ENCODE results near the gene PIPOX. TPM values are rescaled to one million over a fixed set of nuclear protein-coding genes. Genes with fewer than 3 reads are reported as not detected.

The PIPOX gene
- total and polyA plus RNA-seq, 4 donors = 1.6 to 2.4 (median 2.0) TPM

DNA sequence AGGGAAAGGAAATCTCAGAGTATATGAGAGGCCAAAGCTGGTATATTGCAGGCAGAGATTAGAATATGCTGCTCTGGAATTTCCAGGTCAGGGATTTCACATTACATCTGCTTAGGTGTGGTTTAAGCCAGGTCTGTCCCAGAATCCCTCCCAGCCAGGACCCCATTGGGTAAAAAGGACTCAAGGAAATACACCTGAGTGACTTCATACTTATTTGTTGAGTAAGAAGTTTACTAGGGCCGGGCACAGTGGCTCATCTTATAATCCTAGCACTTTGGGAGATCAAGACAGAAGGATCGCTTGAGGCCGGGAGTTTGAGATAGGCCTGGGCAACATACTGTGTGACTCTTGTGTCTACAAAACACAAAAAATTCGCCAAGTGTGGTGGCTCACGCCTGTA, 7.2 kb downstream of the PIPOX start:
- Histone ChIP-seq H3K36me3 (ENCODE audit: control insufficient read depth in 1 of 2, insufficient read depth in 2 of 2, low read length in 1 of 2) (no peaks in the 10 kb centered on the region), H3K27me3 (ENCODE audit: control insufficient read depth in 1 of 2, insufficient read depth in 2 of 2, low read length in 1 of 2) (no peaks in the 10 kb centered on the region), H3K4me3 (ENCODE audit: low read length in 2 of 2) (no peak overlapping the region), H3K4me1 (ENCODE audit: control insufficient read depth in 1 of 2, insufficient read depth in 2 of 2, low read length in 2 of 2) (no peaks in the 10 kb centered on the region), H3K27ac (ENCODE audit: low read depth in 1 of 2, low read length in 2 of 2) (no peak overlapping the region), H3K9me3 (ENCODE audit: control insufficient read depth, low read length) (no peaks in the 10 kb centered on the region)
- no peak for DNase-seq
- ATAC-seq (ENCODE audit: low FRiP score) = no peak
- WGBS, 2 donors = 92 to 94% methylated on average over 5 of the region's 5 CpGs
- intact Hi-C loops (cut with DNase I) = no loop called here

DNA sequence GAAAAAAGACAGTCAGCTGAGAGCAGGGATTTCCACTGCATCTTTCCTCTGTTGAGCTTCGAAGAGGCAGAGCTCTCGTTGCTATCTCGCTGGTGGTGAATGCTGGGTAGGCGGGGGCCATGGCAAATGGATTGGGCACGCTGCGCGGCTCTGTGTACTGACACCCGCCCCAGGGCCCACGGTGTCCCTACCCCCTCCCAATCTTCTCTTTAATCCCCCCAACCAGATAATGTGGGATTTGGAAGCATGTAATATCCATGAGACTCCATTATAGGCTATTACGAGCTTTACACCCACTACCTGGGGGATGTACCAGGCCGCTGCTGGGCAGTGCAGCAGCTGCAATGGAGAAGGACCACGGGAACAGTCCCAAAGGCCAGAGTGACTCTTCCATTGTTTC, 8.3 kb downstream of the PIPOX start:
- Histone ChIP-seq H3K36me3 (ENCODE audit: control insufficient read depth in 1 of 2, insufficient read depth in 2 of 2, low read length in 1 of 2) (no peaks in the 10 kb centered on the region), H3K9me3 (ENCODE audit: control insufficient read depth, low read length) (no peaks in the 10 kb centered on the region), H3K4me1 (ENCODE audit: control insufficient read depth in 1 of 2, insufficient read depth in 2 of 2, low read length in 2 of 2) (no peaks in the 10 kb centered on the region), H3K4me3 (ENCODE audit: low read length in 2 of 2) (no peak overlapping the region), H3K27me3 (ENCODE audit: control insufficient read depth in 1 of 2, insufficient read depth in 2 of 2, low read length in 1 of 2) (no peaks in the 10 kb centered on the region), H3K27ac (ENCODE audit: low read depth in 1 of 2, low read length in 2 of 2) (no peak overlapping the region)
- DNase-seq = no peak
- intact Hi-C loops (cut with DNase I) = no loop called here
- WGBS, 2 donors = 85 to 90% methylated on average over 12 of the region's 12 CpGs
- no peak for ATAC-seq (ENCODE audit: low FRiP score)

GRCh38 chr17:29051731-29052130, 8.8 kb downstream of the PIPOX start:
- H3K27ac ChIP-seq (ENCODE audit: low read depth in 1 of 2, low read length in 2 of 2) = no peak overlapping the region
- H3K27me3 ChIP-seq (ENCODE audit: control insufficient read depth in 1 of 2, insufficient read depth in 2 of 2, low read length in 1 of 2) = no peaks in the 10 kb centered on the region
- no peaks in the 10 kb centered on the region for H3K9me3 ChIP-seq (ENCODE audit: control insufficient read depth, low read length)
- no peak overlapping the region for H3K4me3 ChIP-seq (ENCODE audit: low read length in 2 of 2)
- ATAC-seq (ENCODE audit: low FRiP score) (no peak), DNase-seq (no peak)
- no peaks in the 10 kb centered on the region for H3K4me1 ChIP-seq (ENCODE audit: control insufficient read depth in 1 of 2, insufficient read depth in 2 of 2, low read length in 2 of 2)
- H3K36me3 ChIP-seq (ENCODE audit: control insufficient read depth in 1 of 2, insufficient read depth in 2 of 2, low read length in 1 of 2) = no peaks in the 10 kb centered on the region
- intact Hi-C loops (cut with DNase I) = no loop called here
- 65 to 75% methylated on average over 6 of the region's 6 CpGs for WGBS, 2 donors

- no peaks in the 10 kb centered on the region for H3K4me1 ChIP-seq (ENCODE audit: control insufficient read depth in 1 of 2, insufficient read depth in 2 of 2, low read length in 2 of 2)
- no peak overlapping the region for H3K4me3 ChIP-seq (ENCODE audit: low read length in 2 of 2)
- H3K9me3 ChIP-seq (ENCODE audit: control insufficient read depth, low read length) = no peaks in the 10 kb centered on the region
- 75% methylated on average over 10 of the region's 10 CpGs for WGBS, 2 donors
- H3K27ac ChIP-seq (ENCODE audit: low read depth in 1 of 2, low read length in 2 of 2) = no peak overlapping the region
- DNase-seq = no peak
- no peak for ATAC-seq (ENCODE audit: low FRiP score)
- H3K27me3 ChIP-seq (ENCODE audit: control insufficient read depth in 1 of 2, insufficient read depth in 2 of 2, low read length in 1 of 2) = no peaks in the 10 kb centered on the region
- intact Hi-C loops (cut with DNase I) = no loop called here
- no peaks in the 10 kb centered on the region for H3K36me3 ChIP-seq (ENCODE audit: control insufficient read depth in 1 of 2, insufficient read depth in 2 of 2, low read length in 1 of 2)
These were observed 11.9 kb downstream of the PIPOX start for GRCh38 chr17:29054835-29055234.

DNA sequence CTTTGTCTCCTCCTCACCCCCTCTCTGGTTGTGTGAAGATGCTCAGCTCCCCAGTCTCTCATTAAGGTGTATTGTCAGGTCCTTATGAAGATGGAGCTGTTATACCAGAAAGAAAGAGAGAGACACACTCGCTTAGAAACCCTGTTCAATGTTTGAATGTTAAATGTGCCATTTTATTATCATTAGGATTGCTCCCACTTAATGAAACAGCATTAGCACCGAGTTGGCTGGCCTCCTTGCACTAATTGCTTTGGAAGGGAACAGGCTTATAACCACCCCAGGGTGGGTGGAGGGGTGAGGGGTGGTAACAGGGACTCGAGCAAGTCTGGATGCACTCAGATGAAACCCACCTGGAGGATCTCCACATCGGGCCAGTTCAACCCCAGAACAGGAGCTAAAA, 14.4 kb downstream of the PIPOX start:
- peaks cover 0 to 2% of the 10 kb centered on the region in 2 donors for H3K4me1 ChIP-seq (ENCODE audit: control insufficient read depth in 1 of 2, insufficient read depth in 2 of 2, low read length in 2 of 2)

DNA sequence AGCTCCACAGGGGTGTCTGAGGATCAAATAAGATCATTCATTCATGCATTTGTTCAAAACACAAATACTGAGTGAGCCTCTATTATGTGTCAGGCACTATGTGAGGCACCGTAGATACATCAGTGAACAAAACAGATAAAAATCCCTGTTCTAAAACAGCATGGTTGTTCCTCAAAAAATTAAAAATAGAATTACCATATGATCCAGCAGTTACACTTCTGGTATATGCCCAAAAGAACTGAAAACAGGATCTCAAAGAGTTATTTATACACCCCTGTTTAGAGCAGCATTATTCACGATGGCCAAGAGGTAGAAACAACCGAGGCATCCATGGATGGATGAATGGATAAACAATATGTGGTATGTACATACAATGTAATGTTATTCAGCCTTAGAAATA, 15.4 kb downstream of the PIPOX start:
- no peaks in the 10 kb centered on the region for H3K27me3 ChIP-seq (ENCODE audit: control insufficient read depth in 1 of 2, insufficient read depth in 2 of 2, low read length in 1 of 2)
- H3K4me1 ChIP-seq (ENCODE audit: control insufficient read depth in 1 of 2, insufficient read depth in 2 of 2, low read length in 2 of 2) = peaks cover 0 to 2% of the 10 kb centered on the region in 2 donors
- H3K27ac ChIP-seq (ENCODE audit: low read depth in 1 of 2, low read length in 2 of 2) = no peak overlapping the region
- no peaks in the 10 kb centered on the region for H3K9me3 ChIP-seq (ENCODE audit: control insufficient read depth, low read length)
- DNase-seq = no peak
- intact Hi-C loops (cut with DNase I) = no loop called here
- H3K36me3 ChIP-seq (ENCODE audit: control insufficient read depth in 1 of 2, insufficient read depth in 2 of 2, low read length in 1 of 2) = no peaks in the 10 kb centered on the region
- no peak for ATAC-seq (ENCODE audit: low FRiP score)
- H3K4me3 ChIP-seq (ENCODE audit: low read length in 2 of 2) = no peak overlapping the region
- 89 to 92% methylated on average over 3 of the region's 3 CpGs for WGBS, 2 donors

More for the DNA sequence above, 14.4 kb downstream of the PIPOX start:
- intact Hi-C loops (cut with DNase I) = no loop called here
- no peaks in the 10 kb centered on the region for H3K9me3 ChIP-seq (ENCODE audit: control insufficient read depth, low read length)
- H3K27me3 ChIP-seq (ENCODE audit: control insufficient read depth in 1 of 2, insufficient read depth in 2 of 2, low read length in 1 of 2) = no peaks in the 10 kb centered on the region
- no peak overlapping the region for H3K4me3 ChIP-seq (ENCODE audit: low read length in 2 of 2)
- no peak for ATAC-seq (ENCODE audit: low FRiP score)
- H3K27ac ChIP-seq (ENCODE audit: low read depth in 1 of 2, low read length in 2 of 2) = no peak overlapping the region
- no peaks in the 10 kb centered on the region for H3K36me3 ChIP-seq (ENCODE audit: control insufficient read depth in 1 of 2, insufficient read depth in 2 of 2, low read length in 1 of 2)
- WGBS, 2 donors = 67 to 76% methylated on average over 4 of the region's 4 CpGs
- no peak for DNase-seq

DNA sequence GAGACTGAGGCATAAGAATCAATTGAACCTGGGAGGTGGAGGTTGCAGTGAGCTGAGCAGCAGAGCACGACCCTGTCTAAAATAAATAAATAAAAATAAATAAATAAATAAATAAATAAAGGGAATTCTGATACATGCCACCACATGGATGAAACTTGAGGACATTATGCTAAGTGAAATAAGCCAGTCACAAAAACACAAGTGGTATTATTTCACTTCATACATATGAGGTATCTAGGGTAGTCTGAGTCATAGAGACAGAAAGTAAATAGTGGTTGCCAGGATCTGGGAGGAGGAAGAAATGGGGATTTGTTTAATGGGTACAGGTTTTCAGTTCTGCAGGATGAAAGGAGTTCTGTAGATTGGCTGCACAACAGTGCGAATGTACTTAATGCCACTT, 16.3 kb downstream of the PIPOX start:
- no peaks in the 10 kb centered on the region for H3K36me3 ChIP-seq (ENCODE audit: control insufficient read depth in 1 of 2, insufficient read depth in 2 of 2, low read length in 1 of 2)
- H3K27ac ChIP-seq (ENCODE audit: low read depth in 1 of 2, low read length in 2 of 2) = no peak overlapping the region
- H3K4me1 ChIP-seq (ENCODE audit: control insufficient read depth in 1 of 2, insufficient read depth in 2 of 2, low read length in 2 of 2) = peaks cover 0 to 2% of the 10 kb centered on the region in 2 donors
- whole genome bisulfite sequencing, 2 donors = 80 to 82% methylated on average over 2 of the region's 2 CpGs
- no peaks in the 10 kb centered on the region for H3K9me3 ChIP-seq (ENCODE audit: control insufficient read depth, low read length)
- H3K4me3 ChIP-seq (ENCODE audit: low read length in 2 of 2) = no peak overlapping the region
- H3K27me3 ChIP-seq (ENCODE audit: control insufficient read depth in 1 of 2, insufficient read depth in 2 of 2, low read length in 1 of 2) = no peaks in the 10 kb centered on the region
- DNase-seq (no peak), ATAC-seq (ENCODE audit: low FRiP score) (no peak)
- intact Hi-C loops (cut with DNase I) = no loop called here

DNA sequence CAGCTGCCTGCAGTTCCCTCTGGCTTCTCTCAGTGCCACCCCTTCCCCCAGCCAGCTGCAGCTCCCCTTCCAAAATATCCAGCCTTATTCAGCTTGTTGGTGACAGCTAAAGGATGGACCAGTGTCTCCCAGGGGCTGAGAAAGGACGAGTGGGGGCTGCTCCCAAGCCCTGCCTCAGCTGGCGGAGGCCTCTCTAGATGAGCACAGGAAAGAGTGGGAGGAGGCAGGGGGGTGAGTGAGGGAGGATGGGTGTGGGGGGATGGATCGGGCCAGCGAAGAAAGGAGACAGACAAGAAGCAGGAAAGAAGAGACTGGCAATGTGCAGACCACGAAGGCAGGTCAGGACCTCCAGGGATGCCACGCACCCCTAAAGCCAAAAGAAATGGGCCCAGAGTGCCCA, 17.5 kb downstream of the PIPOX start:
- H3K27me3 ChIP-seq (ENCODE audit: control insufficient read depth in 1 of 2, insufficient read depth in 2 of 2, low read length in 1 of 2) = no peaks in the 10 kb centered on the region
- DNase-seq (no peak), ATAC-seq (ENCODE audit: low FRiP score) (no peak)
- 53 to 61% methylated on average over 6 of the region's 6 CpGs for WGBS, 2 donors
- H3K4me3 ChIP-seq (ENCODE audit: low read length in 2 of 2) = no peak overlapping the region
- no peak overlapping the region for H3K27ac ChIP-seq (ENCODE audit: low read depth in 1 of 2, low read length in 2 of 2)
- H3K36me3 ChIP-seq (ENCODE audit: control insufficient read depth in 1 of 2, insufficient read depth in 2 of 2, low read length in 1 of 2) = no peaks in the 10 kb centered on the region
- peaks cover 0 to 2% of the 10 kb centered on the region in 2 donors for H3K4me1 ChIP-seq (ENCODE audit: control insufficient read depth in 1 of 2, insufficient read depth in 2 of 2, low read length in 2 of 2)
- intact Hi-C loops (cut with DNase I) = no loop called here
- H3K9me3 ChIP-seq (ENCODE audit: control insufficient read depth, low read length) = no peaks in the 10 kb centered on the region

- no peak overlapping the region for H3K27ac ChIP-seq (ENCODE audit: low read depth in 1 of 2, low read length in 2 of 2)
- no peaks in the 10 kb centered on the region for H3K27me3 ChIP-seq (ENCODE audit: control insufficient read depth in 1 of 2, insufficient read depth in 2 of 2, low read length in 1 of 2)
- DNase-seq = no peak
- no peaks in the 10 kb centered on the region for H3K9me3 ChIP-seq (ENCODE audit: control insufficient read depth, low read length)
- no peaks in the 10 kb centered on the region for H3K36me3 ChIP-seq (ENCODE audit: control insufficient read depth in 1 of 2, insufficient read depth in 2 of 2, low read length in 1 of 2)
- H3K4me3 ChIP-seq (ENCODE audit: low read length in 2 of 2) = no peak overlapping the region
- intact Hi-C loops (cut with DNase I) = no loop called here
- H3K4me1 ChIP-seq (ENCODE audit: control insufficient read depth in 1 of 2, insufficient read depth in 2 of 2, low read length in 2 of 2) = peaks cover 0 to 2% of the 10 kb centered on the region in 2 donors
- no peak for ATAC-seq (ENCODE audit: low FRiP score)
- 12 to 16% methylated on average over 8 of the region's 8 CpGs for whole genome bisulfite sequencing, 2 donors
These were observed 18.1 kb downstream of the PIPOX start for GRCh38 chr17:29061036-29061435.
